Stimulated activated CD4-positive, alpha-beta T cell treated with anti-CD3 and anti-CD28 coated beads, TNF-alpha, amount 100 ng/mL, for 4 hours (primary cell): ENCODE results near the gene KLK15.

ENCODE experiments used
- DNase-seq, 3 experiments: peaks; one replicate each; pipeline ENCODE4 v3.0.0-alpha.2; 2020; ENCODE audit warnings: low read depth in 3 of 3

The KLK15 gene, protein sequence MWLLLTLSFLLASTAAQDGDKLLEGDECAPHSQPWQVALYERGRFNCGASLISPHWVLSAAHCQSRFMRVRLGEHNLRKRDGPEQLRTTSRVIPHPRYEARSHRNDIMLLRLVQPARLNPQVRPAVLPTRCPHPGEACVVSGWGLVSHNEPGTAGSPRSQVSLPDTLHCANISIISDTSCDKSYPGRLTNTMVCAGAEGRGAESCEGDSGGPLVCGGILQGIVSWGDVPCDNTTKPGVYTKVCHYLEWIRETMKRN

GRCh38 chr19:50833117-50833801, at the start of gene KLK15:
KLK15 (minus strand) TSS chr19:50833574; CDS start chr19:50831492, 2,082 bp downstream.
- no peak for DNase-seq

DNA sequence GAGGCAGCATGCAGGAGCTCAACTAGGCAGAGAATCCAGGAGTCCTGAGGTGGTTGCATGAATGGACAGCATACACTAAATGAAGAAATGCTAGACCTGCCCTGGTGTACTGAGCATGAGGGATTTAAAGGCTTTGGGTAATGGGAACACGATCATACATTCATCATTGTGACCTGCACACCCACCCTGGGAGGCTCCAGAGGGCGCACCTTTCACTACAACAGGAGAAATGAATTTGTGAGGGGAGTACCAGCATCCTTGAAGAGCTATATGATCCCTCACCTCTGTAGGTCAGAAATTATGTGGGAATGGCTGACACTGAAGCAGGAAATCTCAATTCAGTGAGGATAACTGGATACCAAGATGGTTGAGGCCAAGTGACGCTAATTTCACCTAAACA, 48.8 kb upstream of the KLK15 start:
- DNase-seq: no peak

- DNase-seq: no peak
These were observed 46.9 kb upstream of the KLK15 start for GRCh38 chr19:50880241-50880640.

GRCh38 chr19:50878851-50879250, 45.5 kb upstream of the KLK15 start:
- DNase-seq: no peak

- no peak for DNase-seq
These were observed 44.0 kb upstream of the KLK15 start for GRCh38 chr19:50877338-50877737.

- no peak for DNase-seq
These were observed 43.1 kb upstream of the KLK15 start for GRCh38 chr19:50876456-50876855.

- DNase-seq: no peak
These were observed 42.5 kb upstream of the KLK15 start for GRCh38 chr19:50875795-50876422.

DNA sequence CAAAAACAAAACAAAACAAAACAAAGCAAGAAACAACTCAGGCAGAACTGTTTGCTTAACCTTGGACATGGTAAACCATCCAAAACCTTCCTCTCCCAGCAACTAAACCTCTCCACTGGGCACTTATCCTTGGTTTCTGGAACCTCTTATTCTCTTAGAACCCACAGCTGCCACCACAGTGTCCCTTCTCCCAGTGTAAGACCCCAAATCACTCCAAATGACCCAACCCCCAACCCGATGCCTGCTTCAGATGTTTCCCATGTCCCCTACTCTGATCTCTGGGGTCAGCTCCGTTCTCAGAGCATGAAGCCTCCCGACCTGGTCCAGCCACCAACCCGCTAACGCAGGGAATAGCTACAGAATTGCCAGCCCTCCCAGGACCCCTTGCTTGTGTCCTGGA, 40.8 kb upstream of the KLK15 start:
- no peak for DNase-seq

- DNase-seq: no peak
These were observed 39.7 kb upstream of the KLK15 start, which contains the start of gene KLK2 for GRCh38 chr19:50873056-50873455. KLK2 (plus strand) TSS chr19:50873439; CDS start chr19:50873474, 35 bp downstream.

GRCh38 chr19:50870417-50871089, 37.2 kb upstream of the KLK15 start:
- no peak for DNase-seq

DNA sequence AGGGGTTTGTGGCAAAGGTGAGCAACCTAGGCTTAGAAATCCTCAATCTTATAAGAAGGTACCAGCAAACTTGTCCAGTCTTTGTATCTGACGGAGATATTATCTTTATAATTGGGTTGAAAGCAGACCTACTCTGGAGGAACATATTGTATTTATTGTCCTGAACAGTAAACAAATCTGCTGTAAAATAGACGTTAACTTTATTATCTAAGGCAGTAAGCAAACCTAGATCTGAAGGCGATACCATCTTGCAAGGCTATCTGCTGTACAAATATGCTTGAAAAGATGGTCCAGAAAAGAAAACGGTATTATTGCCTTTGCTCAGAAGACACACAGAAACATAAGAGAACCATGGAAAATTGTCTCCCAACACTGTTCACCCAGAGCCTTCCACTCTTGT, 36.1 kb upstream of the KLK15 start:
- no peak for DNase-seq

DNA sequence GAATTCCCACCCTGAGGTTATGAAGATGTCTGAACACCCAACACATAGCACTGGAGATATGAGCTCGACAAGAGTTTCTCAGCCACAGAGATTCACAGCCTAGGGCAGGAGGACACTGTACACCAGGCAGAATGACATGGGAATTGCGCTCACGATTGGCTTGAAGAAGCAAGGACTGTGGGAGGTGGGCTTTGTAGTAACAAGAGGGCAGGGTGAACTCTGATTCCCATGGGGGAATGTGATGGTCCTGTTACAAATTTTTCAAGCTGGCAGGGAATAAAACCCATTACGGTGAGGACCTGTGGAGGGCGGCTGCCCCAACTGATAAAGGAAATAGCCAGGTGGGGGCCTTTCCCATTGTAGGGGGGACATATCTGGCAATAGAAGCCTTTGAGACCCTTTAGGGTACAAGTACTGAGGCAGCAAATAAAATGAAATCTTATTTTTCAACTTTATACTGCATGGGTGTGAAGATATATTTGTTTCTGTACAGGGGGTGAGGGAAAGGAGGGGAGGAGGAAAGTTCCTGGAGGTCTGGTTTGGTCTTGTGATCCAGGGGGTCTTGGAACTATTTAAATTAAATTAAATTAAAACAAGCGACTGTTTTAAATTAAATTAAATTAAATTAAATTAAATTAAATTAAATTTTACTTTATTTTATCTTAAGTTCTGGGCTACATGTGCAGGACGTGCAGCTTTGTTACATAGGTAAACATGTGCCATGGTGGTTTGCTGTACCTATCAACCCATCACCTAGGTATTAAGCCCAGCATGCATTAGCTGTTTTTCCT, 28.3 kb upstream of the KLK15 start:
- no peak for DNase-seq

GRCh38 chr19:50861010-50861409, 27.6 kb upstream of the KLK15 start:
- DNase-seq: no peak

- DNase-seq: no peak
These were observed 26.5 kb upstream of the KLK15 start for GRCh38 chr19:50859849-50860248.

DNA sequence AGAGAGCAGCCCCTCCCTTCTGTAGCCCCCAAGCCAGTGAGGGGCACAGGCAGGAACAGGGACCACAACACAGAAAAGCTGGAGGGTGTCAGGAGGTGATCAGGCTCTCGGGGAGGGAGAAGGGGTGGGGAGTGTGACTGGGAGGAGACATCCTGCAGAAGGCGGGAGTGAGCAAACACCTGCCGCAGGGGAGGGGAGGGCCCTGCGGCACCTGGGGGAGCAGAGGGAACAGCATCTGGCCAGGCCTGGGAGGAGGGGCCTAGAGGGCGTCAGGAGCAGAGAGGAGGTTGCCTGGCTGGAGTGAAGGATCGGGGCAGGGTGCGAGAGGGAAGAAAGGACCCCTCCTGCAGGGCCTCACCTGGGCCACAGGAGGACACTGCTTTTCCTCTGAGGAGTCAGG, 25.5 kb upstream of the KLK15 start:
- no peak for DNase-seq

GRCh38 chr19:50857366-50857765, 24.0 kb upstream of the KLK15 start:
- DNase-seq: no peak

- no peak for DNase-seq
These were observed 21.4 kb upstream of the KLK15 start, which contains the start of gene KLK3 for GRCh38 chr19:50854636-50855410. KLK3 (plus strand) TSS chr19:50854915; CDS start chr19:50854956, 41 bp downstream.

DNA sequence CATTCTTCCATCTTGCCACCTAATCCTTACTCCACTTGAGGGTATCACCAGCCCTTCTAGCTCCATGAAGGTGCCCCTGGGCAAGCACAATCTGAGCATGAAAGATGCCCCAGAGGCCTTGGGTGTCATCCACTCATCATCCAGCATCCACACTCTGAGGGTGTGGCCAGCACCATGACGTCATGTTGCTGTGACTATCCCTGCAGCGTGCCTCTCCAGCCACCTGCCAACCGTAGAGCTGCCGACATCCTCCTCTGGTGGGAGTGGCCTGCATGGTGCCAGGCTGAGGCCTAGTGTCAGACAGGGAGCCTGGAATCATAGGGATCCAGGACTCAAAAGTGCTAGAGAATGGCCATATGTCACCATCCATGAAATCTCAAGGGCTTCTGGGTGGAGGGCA, 18.2 kb upstream of the KLK15 start:
- no peak for DNase-seq

GRCh38 chr19:50850738-50851137, 17.4 kb upstream of the KLK15 start:
- no peak for DNase-seq

GRCh38 chr19:50844296-50844935, 11.0 kb upstream of the KLK15 start:
- DNase-seq: no peak
